HepG2 (cell line): ENCODE data around the gene PCSK7. TPM values are rescaled to one million over a fixed set of nuclear protein-coding genes. Genes with fewer than 3 reads are reported as not detected.

Experiments used
- ATAC-seq: fragments of 200-7000 bp; cut with Tn5 transposase; 3 replicates; pipeline ENCODE4 v1.9.1; 2020; ENCODE audit warnings: mild to moderate bottlenecking, moderate library complexity
- BruUV-seq: library from RNA; stranded (reverse); fragments of 400-500 nt; replicated peaks from 2 replicates; lab custom pipeline; 2021; lab: Mats Ljungman, UMichigan
- CTCF ChIA-PET: fragments of 300-600 bp; formaldehyde crosslinking; extraction: SDS; loops from one replicate; lab custom pipeline; 2021; ENCODE audit warnings: low total read pairs, inconsistent platforms, low intra/inter-chr PET ratio; lab: Yijun Ruan, JAX
- POLR2A ChIA-PET: fragments of 350-600 bp; sonication (Branson Sonifier 250); formaldehyde crosslinking; loops from one replicate; lab custom pipeline; 2020; ENCODE audit warnings: antibody characterized with exemption, inconsistent platforms; lab: Yijun Ruan, JAX
- DNase-seq: peaks from one replicate; pipeline ENCODE4 v3.0.0-alpha.2; 2015; ENCODE audit warnings: low spot score
- FAIRE-seq: peaks from 3 replicates; lab custom pipeline; 2011; peaks lifted over from hg19 to GRCh38; lab: Jason Lieb, UNC
- H2AFZ ChIP-seq: one replicate; pipeline ENCODE4 v1.6.1; 2011; ENCODE audit warnings: low read length, inconsistent platforms
- H3K27ac ChIP-seq: fragments of 300-600 bp; 3 replicates; pipeline ENCODE4 v1.8.0; 2011; ENCODE audit warnings: mixed run types, mild to moderate bottlenecking, mixed read lengths, low read length, inconsistent platforms; ENCODE audit not compliant: insufficient read depth; ENCODE audit errors: extremely low read length
- H3K27me3 ChIP-seq, 2 experiments: fragments of 200-600 bp in 1 of 2; 2 replicates in 1 of 2; 3 replicates in 1 of 2; pipeline versions ENCODE4 v1.6.0 to v1.8.0; 2011; ENCODE audit warnings: low read length in 2 of 2, mild to moderate bottlenecking in 2 of 2, moderate library complexity in 2 of 2, inconsistent platforms in 1 of 2; ENCODE audit not compliant: insufficient read depth in 2 of 2, control insufficient read depth in 1 of 2
- H3K36me3 ChIP-seq, 2 experiments: fragments of 200-600 bp in 1 of 2; replicated peaks in 1 of 2; 2 replicates in 1 of 2; 3 replicates in 1 of 2; pipeline versions ENCODE4 v1.5.1 to v1.8.0; 2011; ENCODE audit warnings: low read length in 2 of 2, inconsistent platforms in 1 of 2; ENCODE audit not compliant: insufficient read depth in 2 of 2, control insufficient read depth in 1 of 2
- H3K4me1 ChIP-seq: 2 replicates; pipeline ENCODE4 v1.5.1; 2012; ENCODE audit warnings: low read length, inconsistent platforms; ENCODE audit not compliant: insufficient read depth
- H3K4me2 ChIP-seq: 2 replicates; pipeline ENCODE4 v1.6.0; 2011; ENCODE audit warnings: low read depth, low read length, inconsistent platforms
- H3K4me3 ChIP-seq, 3 experiments: fragments of 200-600 bp in 1 of 3; sonication (generic), shearing (Covaris generic) in 1 of 3; replicated peaks in 1 of 3; 2 replicates each; pipeline ENCODE4 v1.5.1; 2011 to 2016; ENCODE audit warnings: low read length in 3 of 3, inconsistent platforms in 2 of 3, low read depth in 2 of 3, mild to moderate bottlenecking in 2 of 3, control low read depth in 1 of 3, mixed read lengths in 1 of 3; ENCODE audit not compliant: insufficient read depth in 1 of 3
- H3K79me2 ChIP-seq: one replicate; pipeline ENCODE4 v1.6.1; 2011; ENCODE audit warnings: low read length, inconsistent platforms; ENCODE audit not compliant: insufficient read depth
- H3K9ac ChIP-seq: 2 replicates; pipeline ENCODE4 v1.6.0; 2011; ENCODE audit warnings: mild to moderate bottlenecking, low read depth, low read length, inconsistent platforms; ENCODE audit not compliant: insufficient read depth
- H3K9me3 ChIP-seq: 2 replicates; pipeline ENCODE4 v1.5.1; 2012; ENCODE audit warnings: mild to moderate bottlenecking, low read length
- H4K20me1 ChIP-seq: 2 replicates; pipeline ENCODE4 v1.6.0; 2011; ENCODE audit warnings: inconsistent platforms, mild to moderate bottlenecking, low read length, moderate library complexity; ENCODE audit not compliant: insufficient read depth
- ZNF225 ChIP-seq: sonication (generic); formaldehyde crosslinking; IDR thresholded peaks from 2 replicates; pipeline ENCODE4 v1.4.0; 2020; ENCODE audit warnings: mild to moderate bottlenecking, missing genetic modification reagents
- WGBS: methylation state at CpG from one replicate; pipeline ENCODE4 v1.1.6; 2017; ENCODE audit warnings: low lambda C conversion rate; 5-methylcytosine and 5-hydroxymethylcytosine counted together
- in situ Hi-C: cut with HindIII; loops from 2 replicates; pipeline ENCODE4 v1.10.0; 2017; ENCODE audit warnings: low pct_unique_long_range_greater_than_20kb; ENCODE audit not compliant: extremely low pct_ligation_motif_present
- intact Hi-C: fragments of 100-400 bp; cut with micrococcal nuclease; formaldehyde crosslinking; loops from one replicate; pipeline ENCODE4 v1.10.0; 2022; ENCODE audit not compliant: unreplicated experiment
- polyA plus RNA-seq, 8 experiments: library from polyadenylated mRNA; depleted of rRNA in 3 of 8; stranded (reverse) in 7 of 8; unstranded in 1 of 8; fragments of >200 nt; fragmentation: Illumina TruSeq in 4 of 8; extraction: Trizol in 4 of 8; gene quantifications; 2 replicates each; pipeline versions ENCODE4 v1.2.1 to v1.2.3, GENCODE V29; 2011 to 2016; ENCODE audit warnings: low read depth in 4 of 8, missing spikeins in 1 of 8, mixed read lengths in 1 of 8; ENCODE audit not compliant: insufficient read depth in 1 of 8
- total RNA-seq, 5 experiments: library from RNA; depleted of rRNA; stranded (reverse); fragments of >200 nt; fragmentation: Illumina TruSeq; extraction: Trizol; gene quantifications; 2 replicates each; pipeline ENCODE4 v1.2.3, GENCODE V29; 2016; ENCODE audit warnings: low read depth in 1 of 5
- TF ChIP-seq, protein P1 (sequence below), 2 experiments: fragments of 450-650 bp in 1 of 2; sonication (generic) in 1 of 2; formaldehyde crosslinking in 1 of 2; IDR thresholded peaks; 2 replicates each; pipeline versions ENCODE4 v1.6.1 to v1.8.0; 2016 to 2022; ENCODE audit warnings: antibody characterized with exemption in 1 of 2, mild to moderate bottlenecking in 1 of 2, missing genetic modification reagents in 1 of 2

Gene PCSK7
- total and polyA plus RNA-seq, 2 of the 13 experiments (the other 11 are each of a cell fraction or from before 2014, with no cell fraction given): 13.4 to 13.8 TPM

DNA sequence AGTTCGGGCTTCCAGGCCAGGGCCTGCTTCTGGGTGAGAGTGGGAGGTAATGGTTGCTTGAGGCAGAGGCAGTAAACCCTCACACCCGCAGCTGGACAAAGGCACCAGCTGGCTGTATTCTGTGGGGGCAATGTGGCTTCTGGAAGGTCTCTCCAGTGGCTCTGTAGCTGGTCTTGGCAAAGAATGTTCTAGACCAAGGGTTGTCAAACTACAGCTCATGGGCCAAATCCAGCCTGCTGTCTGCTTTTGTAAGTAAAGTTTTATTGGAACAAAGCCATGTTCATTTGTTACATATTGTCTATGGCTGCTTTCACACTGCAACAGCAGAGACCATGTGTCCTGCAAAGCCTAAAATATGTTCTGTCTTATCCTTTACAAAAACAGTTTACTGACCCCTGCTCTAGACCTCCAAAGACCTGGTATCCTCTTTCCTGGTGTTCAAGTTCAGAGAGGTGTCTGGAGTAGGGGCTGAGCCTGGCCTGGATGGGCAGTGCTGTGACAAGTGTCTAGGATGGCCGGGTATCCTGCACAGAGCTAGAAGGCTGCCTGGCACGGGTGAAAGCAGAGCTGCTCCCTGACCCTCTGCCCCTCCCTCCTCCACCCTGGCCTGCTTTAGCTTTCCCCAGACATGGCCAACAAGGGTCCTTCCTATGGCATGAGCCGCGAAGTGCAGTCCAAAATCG, 29.3 kb downstream of the PCSK7 start:
- FAIRE-seq: no peak

More for the DNA sequence above, 29.3 kb downstream of the PCSK7 start:
- ATAC-seq: no peak
- POLR2A ChIA-PET: interaction anchor here (0.9 kb wide), 1 partner anchor 24 kb away, joined by 3 read pairs; the partner anchor contains the start of gene SIDT2
- Histone ChIP-seq H3K9me3 (no peaks in the 10 kb centered on the region), H3K27me3 (no peaks in the 10 kb centered on the region), H3K27ac (no peak overlapping the region), H3K4me3 (no peak overlapping the region), H3K36me3 (peaks cover 0 to 3% of the 10 kb centered on the region in 2 experiments; a peak in 1 of 5 replicates), H3K9ac (no peak overlapping the region), H3K79me2 (no peaks in the 10 kb centered on the region), H4K20me1 (no peaks in the 10 kb centered on the region), H3K4me1 (peaks cover 9% of the 10 kb centered on the region), H3K4me2 (no peak overlapping the region), H2AFZ (no peak overlapping the region)
- in situ Hi-C loops: no loop called here
- intact Hi-C loops: no loop called here
- DNase-seq: no peak
- BruUV-seq: no TSS peak
- CTCF ChIA-PET: no interaction called here
- TF ChIP-seq, protein P1, sequence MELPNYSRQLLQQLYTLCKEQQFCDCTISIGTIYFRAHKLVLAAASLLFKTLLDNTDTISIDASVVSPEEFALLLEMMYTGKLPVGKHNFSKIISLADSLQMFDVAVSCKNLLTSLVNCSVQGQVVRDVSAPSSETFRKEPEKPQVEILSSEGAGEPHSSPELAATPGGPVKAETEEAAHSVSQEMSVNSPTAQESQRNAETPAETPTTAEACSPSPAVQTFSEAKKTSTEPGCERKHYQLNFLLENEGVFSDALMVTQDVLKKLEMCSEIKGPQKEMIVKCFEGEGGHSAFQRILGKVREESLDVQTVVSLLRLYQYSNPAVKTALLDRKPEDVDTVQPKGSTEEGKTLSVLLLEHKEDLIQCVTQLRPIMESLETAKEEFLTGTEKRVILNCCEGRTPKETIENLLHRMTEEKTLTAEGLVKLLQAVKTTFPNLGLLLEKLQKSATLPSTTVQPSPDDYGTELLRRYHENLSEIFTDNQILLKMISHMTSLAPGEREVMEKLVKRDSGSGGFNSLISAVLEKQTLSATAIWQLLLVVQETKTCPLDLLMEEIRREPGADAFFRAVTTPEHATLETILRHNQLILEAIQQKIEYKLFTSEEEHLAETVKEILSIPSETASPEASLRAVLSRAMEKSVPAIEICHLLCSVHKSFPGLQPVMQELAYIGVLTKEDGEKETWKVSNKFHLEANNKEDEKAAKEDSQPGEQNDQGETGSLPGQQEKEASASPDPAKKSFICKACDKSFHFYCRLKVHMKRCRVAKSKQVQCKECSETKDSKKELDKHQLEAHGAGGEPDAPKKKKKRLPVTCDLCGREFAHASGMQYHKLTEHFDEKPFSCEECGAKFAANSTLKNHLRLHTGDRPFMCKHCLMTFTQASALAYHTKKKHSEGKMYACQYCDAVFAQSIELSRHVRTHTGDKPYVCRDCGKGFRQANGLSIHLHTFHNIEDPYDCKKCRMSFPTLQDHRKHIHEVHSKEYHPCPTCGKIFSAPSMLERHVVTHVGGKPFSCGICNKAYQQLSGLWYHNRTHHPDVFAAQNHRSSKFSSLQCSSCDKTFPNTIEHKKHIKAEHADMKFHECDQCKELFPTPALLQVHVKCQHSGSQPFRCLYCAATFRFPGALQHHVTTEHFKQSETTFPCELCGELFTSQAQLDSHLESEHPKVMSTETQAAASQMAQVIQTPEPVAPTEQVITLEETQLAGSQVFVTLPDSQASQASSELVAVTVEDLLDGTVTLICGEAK (IDR thresholded peaks at IDR 0.05): no peak
- TF ChIP-seq, protein P1 (CRISPR knock-in tag; IDR thresholded peaks at IDR 0.05): peak; percentile 64
- TF ChIP-seq ZNF225 (CRISPR knock-in tag): no peak
- WGBS: 86% methylated on average over 7 of the region's 7 CpGs
